Left ventricle myocardium inferior (tissue), 1 donor: ENCODE data around the gene TNNI3. TPM values are rescaled to one million over a fixed set of nuclear protein-coding genes. Genes with fewer than 3 reads are reported as not detected.

ENCODE experiments used
- microRNA-seq: library from miRNA; unstranded; fragments of <30 nt; microRNA quantifications from one replicate; pipeline ENCODE4 v1.2.0, GENCODE V29; 2020
- total RNA-seq: library from RNA; stranded (reverse); fragmentation: NEBNext Ultra II Directional; extraction: Animal tissue kit (Norgen Biotek cat#: 25700); gene quantifications from one replicate; pipeline ENCODE4 v1.2.1, GENCODE V29; 2021
- donor health status: DM: no; HTN: yes; CAD: no; lungs with severe emphysema.

TNNI3 gene
- total RNA-seq, 1 donor from 2014 or later: 7,701 TPM

Small RNA genes within 50 kb of the gene (microRNA-seq; reads per million reads assigned to microRNA genes)
- not detected for gene MIR7975

Other genes with a start within 250 kb of the TNNI3 start
- gene NLRP7, start 210.2 kb downstream of the TNNI3 start, total RNA-seq: not detected
- gene NLRP2, start 191.4 kb downstream of the TNNI3 start, total RNA-seq: 0.88 TPM
- gene GP6, start 119.5 kb downstream of the TNNI3 start, total RNA-seq: 0.30 TPM
- 53.8 TPM for gene RDH13, start 94.6 kb downstream of the TNNI3 start, total RNA-seq
- gene EPS8L1, start 81.9 kb downstream of the TNNI3 start, total RNA-seq: 0.88 TPM
- 228 TPM for gene PPP1R12C, start 40.1 kb downstream of the TNNI3 start, total RNA-seq
- gene TNNT1, start 8.5 kb downstream of the TNNI3 start, total RNA-seq: 140 TPM
- gene DNAAF3, start 8.9 kb upstream of the TNNI3 start, total RNA-seq: 1.8 TPM
- not detected for gene SYT5, start 22.6 kb upstream of the TNNI3 start, total RNA-seq
- gene PTPRH, start 51.8 kb upstream of the TNNI3 start, total RNA-seq: 1.1 TPM
- gene TMEM86B, start 71.0 kb upstream of the TNNI3 start, total RNA-seq: 2.1 TPM
- 39.8 TPM for gene PPP6R1, start 101.3 kb upstream of the TNNI3 start, total RNA-seq
- 29.0 TPM for gene HSPBP1, start 122.4 kb upstream of the TNNI3 start, total RNA-seq
- gene BRSK1, start 126.3 kb upstream of the TNNI3 start, total RNA-seq: 3.0 TPM
- 2.0 TPM for gene TMEM150B, start 167.6 kb upstream of the TNNI3 start, total RNA-seq
- gene KMT5C, start 182.1 kb upstream of the TNNI3 start, total RNA-seq: 5.1 TPM
- gene COX6B2, start 197.0 kb upstream of the TNNI3 start, total RNA-seq: not detected
- not detected for gene GARIN5B, start 205.5 kb upstream of the TNNI3 start, total RNA-seq
- not detected for gene IL11, start 212.7 kb upstream of the TNNI3 start, total RNA-seq
- not detected for gene TMEM190, start 219.1 kb upstream of the TNNI3 start, total RNA-seq
- 0.69 TPM for gene TMEM238, start 226.6 kb upstream of the TNNI3 start, total RNA-seq
- gene RPL28, start 228.2 kb upstream of the TNNI3 start, total RNA-seq: 559 TPM